A549 treated with Hydrocortisone at 1 μM for 4 hours (cell line): ENCODE results near the gene ZNF479. TPM values are rescaled to one million over a fixed set of nuclear protein-coding genes. Genes with fewer than 3 reads are reported as not detected.

Experiments
- total RNA-seq: library from RNA; stranded (reverse); fragments of 200-300 nt; extraction: Qiagen RNA extraction; gene quantifications from 5 replicates; pipeline ENCODE4 v1.2.3, GENCODE V29; 2022

The ZNF479 gene
- total RNA-seq, result not detected in 5 replicates

DNA sequence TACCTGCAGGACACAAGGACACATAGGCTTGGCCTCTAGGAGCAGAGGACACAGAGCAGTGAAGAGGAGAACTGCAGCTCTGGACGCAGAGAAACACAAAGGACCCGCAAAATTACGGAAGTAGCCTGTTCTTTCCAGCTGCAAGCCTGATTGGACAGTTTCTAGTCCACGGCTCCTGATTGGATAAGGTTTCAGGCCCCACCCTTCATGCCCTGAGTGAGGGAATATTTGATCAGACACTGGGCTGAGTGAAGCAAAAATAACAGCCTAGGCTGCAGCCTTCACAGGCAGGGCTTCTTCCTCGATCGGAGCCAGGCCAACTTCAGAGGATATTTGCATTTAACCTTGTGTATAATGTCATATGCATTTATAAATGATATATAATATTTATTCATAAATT is at the start of gene ZNF479:
TSS of gene ZNF479 (minus strand) at position 101 of the 400 bp plus-strand sequence. CDS start 112 bp downstream, outside the sequence.

